Bronchial epithelial cell (primary cell): Measurements from ENCODE around the gene IGSF9. TPM values are rescaled to one million over a fixed set of nuclear protein-coding genes. Genes with fewer than 3 reads are reported as not detected.

Source experiments
- DNase-seq: peaks from one replicate; pipeline ENCODE4 v3.0.0-alpha.2; 2010; ENCODE audit warnings: low read depth
- FAIRE-seq: peaks from 2 replicates; lab custom pipeline; 2011; peaks lifted over from hg19 to GRCh38; lab: Jason Lieb, UNC
- H3K27me3 ChIP-seq: 2 replicates; pipeline ENCODE4 v1.5.1; 2011; ENCODE audit warnings: low read length; ENCODE audit not compliant: control insufficient read depth, insufficient read depth
- H3K36me3 ChIP-seq: 2 replicates; pipeline ENCODE4 v1.5.1; 2011; ENCODE audit warnings: low read length; ENCODE audit not compliant: control insufficient read depth, insufficient read depth
- H3K4me3 ChIP-seq: 2 replicates; pipeline ENCODE4 v1.5.1; 2011; ENCODE audit warnings: mild to moderate bottlenecking, low read depth, low read length, control low read depth
- CTCF ChIP-seq: IDR thresholded peaks from 2 replicates; pipeline ENCODE4 v1.5.1; 2011; ENCODE audit warnings: mild to moderate bottlenecking, moderate library complexity, low read length, control low read depth, inconsistent platforms; ENCODE audit not compliant: insufficient read depth, severe bottlenecking
- total RNA-seq: library from RNA; depleted of rRNA; stranded (reverse); fragments of >200 nt; gene quantifications from 2 replicates; pipeline ENCODE4 v1.2.1, GENCODE V29; 2014

IGSF9 gene
- total RNA-seq, 1 donor from 2014 or later, result 6.3 TPM

- FAIRE-seq, result no peak
- TF ChIP-seq CTCF, result no peak
- no peaks in the 10 kb centered on the region for H3K27me3 ChIP-seq
- no peak overlapping the region for H3K4me3 ChIP-seq
- peaks cover 21% of the 10 kb centered on the region for H3K36me3 ChIP-seq
- DNase-seq, result no peak
Observed at GRCh38 chr1:159979257-159979656, 33.8 kb upstream of the IGSF9 start.

GRCh38 chr1:159978107-159978398 is 32.6 kb upstream of the IGSF9 start:
- TF ChIP-seq CTCF, result no peak
- FAIRE-seq (no peak), DNase-seq (no peak)
- H3K4me3 ChIP-seq, result no peak overlapping the region
- H3K27me3 ChIP-seq, result no peaks in the 10 kb centered on the region
- peaks cover 25% of the 10 kb centered on the region for H3K36me3 ChIP-seq

GRCh38 chr1:159977364-159978106 is 32.1 kb upstream of the IGSF9 start:
- FAIRE-seq, result no peak
- H3K27me3 ChIP-seq, result no peaks in the 10 kb centered on the region
- H3K36me3 ChIP-seq, result peaks cover 25% of the 10 kb centered on the region
- TF ChIP-seq CTCF, result no peak
- H3K4me3 ChIP-seq, result no peak overlapping the region
- DNase-seq, result no peak

GRCh38 chr1:159974350-159974965 is 29.0 kb upstream of the IGSF9 start:
- Histone ChIP-seq H3K36me3 (peaks cover 16% of the 10 kb centered on the region), H3K4me3 (no peak overlapping the region), H3K27me3 (no peaks in the 10 kb centered on the region)
- no peak for DNase-seq
- no peak for TF ChIP-seq CTCF
- FAIRE-seq, result no peak

- DNase-seq (no peak), FAIRE-seq (peak; percentile 88)
- no peaks in the 10 kb centered on the region for H3K27me3 ChIP-seq
- no peak for TF ChIP-seq CTCF
- H3K36me3 ChIP-seq, result peaks cover 18% of the 10 kb centered on the region
- no peak overlapping the region for H3K4me3 ChIP-seq
Observed at GRCh38 chr1:159973350-159973940, 28.0 kb upstream of the IGSF9 start.
